ENCODE data around the gene PAEP. TPM values are rescaled to one million over a fixed set of nuclear protein-coding genes. Genes with fewer than 3 reads are reported as not detected.
A peak's percentile ranks its signal among the peaks of the same experiment; 100 is the strongest.
"Not testable (repeated sequence)": the region's sequence is repeated elsewhere in the genome, so short reads cannot be mapped to it uniquely, and the experiment has no call there.

PAEP gene
- total and polyA plus RNA-seq, 7 donors: not detected

DNA sequence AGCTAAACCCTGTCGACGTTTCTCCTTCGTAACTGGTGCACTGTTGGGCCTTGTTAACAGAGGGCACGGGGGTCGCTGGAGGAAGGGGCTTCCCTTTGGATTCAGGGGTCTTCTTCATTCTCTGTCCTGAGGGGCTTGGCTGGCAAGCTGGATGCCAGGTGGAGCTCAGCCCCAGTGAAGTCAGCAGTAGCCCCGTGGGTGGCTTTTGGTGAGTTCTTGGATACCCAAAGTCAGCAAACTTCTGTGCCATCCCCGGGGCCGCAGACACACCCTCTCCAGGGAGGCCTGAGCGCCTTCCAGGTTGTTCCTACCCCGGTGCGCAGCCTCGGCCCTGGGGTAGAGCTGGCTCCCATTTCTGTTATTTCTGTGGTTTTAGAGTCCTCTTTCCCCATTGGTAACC, 27.9 kb upstream of the PAEP start:
- WGBS, 2 donors: 90% methylated on average over 12 of the region's 12 CpGs
- DNase-seq: peak; percentile 42
- no peaks in the 10 kb centered on the region for H3K4me1 ChIP-seq
- TF ChIP-seq, protein P1, sequence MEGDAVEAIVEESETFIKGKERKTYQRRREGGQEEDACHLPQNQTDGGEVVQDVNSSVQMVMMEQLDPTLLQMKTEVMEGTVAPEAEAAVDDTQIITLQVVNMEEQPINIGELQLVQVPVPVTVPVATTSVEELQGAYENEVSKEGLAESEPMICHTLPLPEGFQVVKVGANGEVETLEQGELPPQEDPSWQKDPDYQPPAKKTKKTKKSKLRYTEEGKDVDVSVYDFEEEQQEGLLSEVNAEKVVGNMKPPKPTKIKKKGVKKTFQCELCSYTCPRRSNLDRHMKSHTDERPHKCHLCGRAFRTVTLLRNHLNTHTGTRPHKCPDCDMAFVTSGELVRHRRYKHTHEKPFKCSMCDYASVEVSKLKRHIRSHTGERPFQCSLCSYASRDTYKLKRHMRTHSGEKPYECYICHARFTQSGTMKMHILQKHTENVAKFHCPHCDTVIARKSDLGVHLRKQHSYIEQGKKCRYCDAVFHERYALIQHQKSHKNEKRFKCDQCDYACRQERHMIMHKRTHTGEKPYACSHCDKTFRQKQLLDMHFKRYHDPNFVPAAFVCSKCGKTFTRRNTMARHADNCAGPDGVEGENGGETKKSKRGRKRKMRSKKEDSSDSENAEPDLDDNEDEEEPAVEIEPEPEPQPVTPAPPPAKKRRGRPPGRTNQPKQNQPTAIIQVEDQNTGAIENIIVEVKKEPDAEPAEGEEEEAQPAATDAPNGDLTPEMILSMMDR (IDR thresholded peaks at IDR 0.05): no peak
- no peak for TF ChIP-seq EP300 (IDR thresholded peaks at IDR 0.05)
- TF ChIP-seq POLR2A (IDR thresholded peaks at IDR 0.05): no peak
- TF ChIP-seq POLR2AphosphoS5 (IDR thresholded peaks at IDR 0.05): no peak
- no peaks in the 10 kb centered on the region for H3K9me3 ChIP-seq
- no peak overlapping the region for H3K27ac ChIP-seq
- intact Hi-C loops (cut with DNase I): no loop called here
- no peak overlapping the region for H3K4me3 ChIP-seq
- H3K27me3 ChIP-seq: peaks cover 0 to 23% (median 0%) of the 10 kb centered on the region in 3 donors
- no peaks in the 10 kb centered on the region for H3K36me3 ChIP-seq

- intact Hi-C loops (cut with DNase I); H3K4me3 ChIP-seq; H3K36me3 ChIP-seq; H3K27ac ChIP-seq; H3K9me3 ChIP-seq; H3K4me1 ChIP-seq: not testable (repeated sequence)
- WGBS, 2 donors: 12 to 27% methylated on average over 10 of the region's 10 CpGs
- DNase-seq: peak; percentile 20
- peaks cover 0 to 21% (median 0%) of the 10 kb centered on the region in 3 donors for H3K27me3 ChIP-seq
Observed at GRCh38 chr9:135534192-135534711, 27.3 kb upstream of the PAEP start.

DNA sequence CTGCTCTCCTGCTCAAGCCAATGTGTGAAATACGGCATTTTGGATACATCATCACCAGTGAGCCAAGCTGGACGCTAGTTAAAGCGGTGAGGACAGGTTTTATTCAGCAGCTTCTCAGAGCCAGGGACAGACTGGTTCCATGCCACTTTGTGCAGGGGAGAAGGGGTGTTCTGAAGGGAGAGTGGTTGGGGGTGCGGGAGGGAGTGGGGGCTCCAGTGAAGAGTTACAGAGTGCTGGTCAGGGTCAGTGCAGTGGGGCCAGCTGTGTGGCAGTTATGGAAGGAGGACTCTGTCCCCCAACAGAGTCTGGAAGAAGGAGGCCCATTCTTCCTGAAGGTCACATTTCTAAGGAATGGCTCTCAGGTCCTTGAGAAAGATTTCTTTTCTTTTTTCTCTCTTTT, 26.7 kb upstream of the PAEP start:
- 70 to 76% methylated on average over 4 of the region's 4 CpGs for WGBS, 2 donors
- H3K9me3 ChIP-seq; H3K4me1 ChIP-seq; H3K4me3 ChIP-seq; H3K27ac ChIP-seq; intact Hi-C loops (cut with DNase I); H3K36me3 ChIP-seq; DNase-seq: not testable (repeated sequence)
- peaks cover 0 to 17% (median 0%) of the 10 kb centered on the region in 3 donors for H3K27me3 ChIP-seq

DNA sequence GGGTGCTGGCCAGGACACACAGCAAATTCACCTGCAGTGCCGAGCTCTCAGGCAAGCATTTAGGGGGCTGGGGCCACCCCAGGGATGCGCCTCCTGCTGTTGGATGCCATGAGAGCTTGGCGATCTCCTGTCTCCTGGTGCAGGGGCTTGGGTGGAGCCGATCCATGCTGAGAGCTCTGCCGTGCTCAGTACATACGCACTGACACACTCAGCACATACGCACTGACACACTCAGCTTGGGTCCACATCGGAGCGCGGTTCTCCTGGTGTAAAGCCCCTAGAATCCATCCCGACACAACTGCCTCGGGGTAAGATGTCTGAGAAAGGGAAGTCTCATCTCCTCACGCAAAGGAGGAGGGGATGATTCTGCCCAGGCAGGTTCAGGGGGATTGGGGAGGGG, 25.9 kb upstream of the PAEP start:
- intact Hi-C loops (cut with DNase I); H3K4me3 ChIP-seq; H3K36me3 ChIP-seq; H3K4me1 ChIP-seq; DNase-seq; H3K27me3 ChIP-seq; H3K27ac ChIP-seq; H3K9me3 ChIP-seq: not testable (repeated sequence)
- WGBS, 2 donors: 83% methylated on average over 13 of the region's 13 CpGs

GRCh38 chr9:135536216-135536615, 25.3 kb upstream of the PAEP start:
- 75 to 78% methylated on average over 8 of the region's 8 CpGs for WGBS, 2 donors
- intact Hi-C loops (cut with DNase I): no loop called here
- no peak for DNase-seq
- Histone ChIP-seq H3K4me3 (no peak overlapping the region), H3K27me3 (peaks cover 0 to 6% (median 0%) of the 10 kb centered on the region in 3 donors), H3K9me3 (no peaks in the 10 kb centered on the region), H3K27ac (no peak overlapping the region), H3K36me3 (no peaks in the 10 kb centered on the region), H3K4me1 (no peaks in the 10 kb centered on the region)
- no peak for TF ChIP-seq POLR2AphosphoS5 (IDR thresholded peaks at IDR 0.05)

DNA sequence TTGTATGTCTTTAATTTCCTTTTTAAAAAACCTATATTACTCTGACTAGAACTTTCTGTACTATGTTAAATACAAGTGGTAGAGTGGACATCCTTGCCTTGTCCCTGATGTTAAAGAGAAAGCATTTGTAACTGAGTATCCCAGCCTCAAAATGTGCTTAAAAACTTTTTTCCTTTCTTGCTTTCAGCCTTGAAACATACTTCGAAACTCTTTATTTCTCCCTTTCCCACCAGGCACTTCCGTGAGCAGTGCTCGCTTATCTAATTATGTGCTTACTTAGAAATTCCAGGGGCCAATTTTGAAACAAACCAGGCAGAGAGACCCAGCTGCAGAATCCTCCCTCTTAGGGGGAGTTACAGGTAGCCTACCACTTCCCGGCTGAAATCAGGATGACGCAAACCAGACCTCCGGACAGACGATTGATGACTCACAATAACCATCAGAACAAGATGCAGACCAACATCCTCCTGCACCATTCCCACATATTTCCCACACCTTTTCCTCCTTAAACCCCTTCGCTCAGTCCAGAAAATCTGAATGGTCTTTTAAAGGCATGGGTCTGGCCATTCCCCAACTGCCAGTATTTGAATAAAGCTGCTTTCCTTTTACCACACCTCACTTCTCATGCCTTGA, 18.2 kb upstream of the PAEP start:
- H3K27ac ChIP-seq; H3K4me1 ChIP-seq; H3K4me3 ChIP-seq; DNase-seq; H3K9me3 ChIP-seq; intact Hi-C loops (cut with DNase I); H3K27me3 ChIP-seq; H3K36me3 ChIP-seq: not testable (repeated sequence)
- 50 to 70% methylated on average over 8 of the region's 8 CpGs for WGBS, 2 donors

DNA sequence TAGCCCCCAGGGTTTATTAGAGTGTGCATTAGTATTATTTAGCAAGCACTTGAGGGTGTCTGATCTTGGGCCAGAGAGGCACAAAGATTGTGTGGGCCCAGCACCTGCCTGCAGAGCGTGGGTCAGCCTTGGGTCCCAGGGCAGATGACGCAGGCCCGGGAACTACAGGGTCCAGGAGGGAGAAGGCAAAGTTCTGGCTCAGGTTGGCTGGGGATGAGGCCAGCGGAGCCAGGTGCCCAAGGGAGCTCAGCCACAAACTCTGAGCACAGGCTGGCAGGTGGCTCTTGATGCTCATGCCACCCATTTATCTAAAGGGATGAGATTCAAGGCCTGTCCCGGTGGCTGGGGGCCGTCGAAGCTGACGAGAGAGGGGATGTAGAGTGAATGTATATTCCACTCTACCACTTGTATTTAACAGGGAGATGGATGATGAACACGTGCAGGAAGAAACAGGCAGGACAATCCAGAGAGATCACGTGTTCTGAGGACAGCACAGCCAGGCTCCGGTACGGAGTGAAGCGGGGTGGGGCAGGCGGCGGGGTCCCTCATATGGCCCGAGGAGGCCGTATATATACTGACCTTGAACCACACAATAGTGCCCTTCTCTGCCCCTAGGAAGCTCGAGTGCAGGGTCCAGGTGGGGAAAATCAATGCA, 16.4 kb upstream of the PAEP start:
- intact Hi-C loops (cut with DNase I): no loop called here
- TF ChIP-seq POLR2AphosphoS5 (IDR thresholded peaks at IDR 0.05) (no peak), POLR2A (IDR thresholded peaks at IDR 0.05) (no peak), EP300 (IDR thresholded peaks at IDR 0.05) (no peak)
- TF ChIP-seq, protein P1 (IDR thresholded peaks at IDR 0.05): no peak
- Histone ChIP-seq H3K9me3 (peaks cover 0 to 1% (median 0%) of the 10 kb centered on the region in 4 donors), H3K36me3 (no peaks in the 10 kb centered on the region), H3K4me3 (no peak overlapping the region), H3K27me3 (no peaks in the 10 kb centered on the region), H3K4me1 (no peaks in the 10 kb centered on the region), H3K27ac (no peak overlapping the region)
- WGBS, 2 donors: 72 to 79% methylated on average over 18 of the region's 18 CpGs
- DNase-seq: peak; percentile 29

DNA sequence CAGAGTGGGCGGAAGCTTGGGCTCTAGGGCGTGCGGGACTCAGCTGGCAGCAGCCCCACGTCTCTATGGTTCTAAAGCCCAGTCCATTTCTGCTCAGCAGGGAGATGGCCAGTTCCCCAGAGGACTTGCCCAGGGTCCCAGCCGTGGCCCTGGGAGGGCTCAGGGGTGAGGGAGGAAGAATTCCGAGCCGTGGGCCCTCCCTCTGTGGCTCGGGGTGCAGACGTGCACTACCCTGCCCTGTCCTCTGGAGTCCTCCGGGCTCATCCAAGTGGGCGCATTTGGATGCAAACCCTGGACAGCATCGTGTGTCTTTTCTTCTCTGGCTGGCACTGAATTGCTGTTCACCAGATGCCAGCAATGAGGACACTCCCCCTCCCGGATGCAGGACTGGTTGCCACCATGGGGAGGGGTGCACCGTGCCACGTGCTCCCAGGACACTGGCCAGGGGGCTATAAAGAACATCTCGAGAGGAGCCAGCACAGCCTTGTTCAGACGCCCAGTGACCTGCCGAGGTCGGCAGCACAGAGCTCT, 15.8 kb upstream of the PAEP start, which contains the start of gene OBP2A:
OBP2A (plus strand) TSS at position 481 of the 531 bp plus-strand sequence. CDS start 55 bp downstream, outside the sequence.
- H3K9me3 ChIP-seq; H3K27ac ChIP-seq; H3K4me1 ChIP-seq; H3K27me3 ChIP-seq; H3K4me3 ChIP-seq; H3K36me3 ChIP-seq; intact Hi-C loops (cut with DNase I): not testable (repeated sequence)
- peak; percentile 21 for DNase-seq
- 67 to 71% methylated on average over 15 of the region's 19 CpGs for WGBS, 2 donors

- peak; percentile 30 for DNase-seq
- H3K4me3 ChIP-seq; H3K4me1 ChIP-seq; H3K9me3 ChIP-seq; H3K27ac ChIP-seq; H3K27me3 ChIP-seq; intact Hi-C loops (cut with DNase I); H3K36me3 ChIP-seq: not testable (repeated sequence)
- 71 to 86% methylated on average over 20 of the region's 21 CpGs for WGBS, 2 donors
Observed at GRCh38 chr9:135546792-135547617, 14.6 kb upstream of the PAEP start.
